OCI-LY3 (cell line): ENCODE results near the gene UBE3B.

Experiments
- EZH2phosphoT487 ChIP-seq: fragments of 200-600 bp; shearing (Covaris generic); IDR thresholded peaks from 2 replicates; pipeline ENCODE4 v1.6.1; 2018; ENCODE audit warnings: antibody characterized with exemption, mixed run types, low read depth
- TF ChIP-seq, protein P1 (sequence below): fragments of 200-600, 300-600 bp; sonication (generic); IDR thresholded peaks from 2 replicates; pipeline ENCODE4 v1.5.1; 2014; ENCODE audit warnings: antibody characterized with exemption, low read length, low read depth

- TF ChIP-seq, protein P1, sequence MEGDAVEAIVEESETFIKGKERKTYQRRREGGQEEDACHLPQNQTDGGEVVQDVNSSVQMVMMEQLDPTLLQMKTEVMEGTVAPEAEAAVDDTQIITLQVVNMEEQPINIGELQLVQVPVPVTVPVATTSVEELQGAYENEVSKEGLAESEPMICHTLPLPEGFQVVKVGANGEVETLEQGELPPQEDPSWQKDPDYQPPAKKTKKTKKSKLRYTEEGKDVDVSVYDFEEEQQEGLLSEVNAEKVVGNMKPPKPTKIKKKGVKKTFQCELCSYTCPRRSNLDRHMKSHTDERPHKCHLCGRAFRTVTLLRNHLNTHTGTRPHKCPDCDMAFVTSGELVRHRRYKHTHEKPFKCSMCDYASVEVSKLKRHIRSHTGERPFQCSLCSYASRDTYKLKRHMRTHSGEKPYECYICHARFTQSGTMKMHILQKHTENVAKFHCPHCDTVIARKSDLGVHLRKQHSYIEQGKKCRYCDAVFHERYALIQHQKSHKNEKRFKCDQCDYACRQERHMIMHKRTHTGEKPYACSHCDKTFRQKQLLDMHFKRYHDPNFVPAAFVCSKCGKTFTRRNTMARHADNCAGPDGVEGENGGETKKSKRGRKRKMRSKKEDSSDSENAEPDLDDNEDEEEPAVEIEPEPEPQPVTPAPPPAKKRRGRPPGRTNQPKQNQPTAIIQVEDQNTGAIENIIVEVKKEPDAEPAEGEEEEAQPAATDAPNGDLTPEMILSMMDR: no peak
- TF ChIP-seq EZH2phosphoT487: no peak
These were observed 9.3 kb upstream of the UBE3B start for GRCh38 chr12:109467978-109468676.
